Tibial nerve (tissue), 3 donors: ENCODE data around the gene ZBTB37.

ENCODE experiments used
- POLR2A ChIP-seq, 2 donors: fragments of 450-650 bp; IDR thresholded peaks; one replicate each; pipeline ENCODE4 v1.6.1; 2017; ENCODE audit warnings: antibody characterized with exemption in 2 of 2, mild to moderate bottlenecking in 2 of 2, moderate library complexity in 2 of 2
- TF ChIP-seq, protein P1 (sequence below), 5 experiments: fragments of 200-600 bp in 3 of 5; fragments of 450-650 bp in 2 of 5; sonication (generic) in 3 of 5; IDR thresholded peaks; one replicate each; pipeline ENCODE4 v1.5.1; 2016 to 2019; ENCODE audit warnings: antibody characterized with exemption in 5 of 5, mild to moderate bottlenecking in 3 of 5, moderate library complexity in 2 of 5

DNA sequence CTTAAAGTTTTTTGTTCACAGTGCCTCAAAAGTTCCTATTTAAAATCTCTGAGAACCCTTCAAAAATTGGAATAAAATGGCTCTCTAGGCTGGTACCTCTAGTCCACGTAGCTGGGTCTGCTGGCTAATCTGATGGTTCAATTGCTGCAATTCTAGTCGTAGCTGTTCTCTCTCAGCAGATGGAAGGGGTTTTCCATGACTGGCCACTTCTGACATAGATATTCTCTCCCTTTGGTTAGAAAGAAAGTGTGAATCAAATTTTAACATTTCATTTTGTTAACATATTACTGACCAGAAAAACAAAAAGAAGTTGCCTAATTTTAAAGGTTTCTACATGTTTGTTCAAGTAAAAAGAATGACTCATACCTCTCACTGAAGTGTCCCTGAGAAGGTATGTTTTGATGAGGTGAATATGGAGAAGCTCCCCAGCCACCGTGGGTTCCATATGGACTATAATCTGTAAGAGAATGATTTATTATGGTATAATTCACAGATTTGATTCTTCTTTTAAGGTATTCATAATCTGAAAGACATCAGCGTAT is 78.3 kb downstream of the ZBTB37 start:
- TF ChIP-seq, protein P1, sequence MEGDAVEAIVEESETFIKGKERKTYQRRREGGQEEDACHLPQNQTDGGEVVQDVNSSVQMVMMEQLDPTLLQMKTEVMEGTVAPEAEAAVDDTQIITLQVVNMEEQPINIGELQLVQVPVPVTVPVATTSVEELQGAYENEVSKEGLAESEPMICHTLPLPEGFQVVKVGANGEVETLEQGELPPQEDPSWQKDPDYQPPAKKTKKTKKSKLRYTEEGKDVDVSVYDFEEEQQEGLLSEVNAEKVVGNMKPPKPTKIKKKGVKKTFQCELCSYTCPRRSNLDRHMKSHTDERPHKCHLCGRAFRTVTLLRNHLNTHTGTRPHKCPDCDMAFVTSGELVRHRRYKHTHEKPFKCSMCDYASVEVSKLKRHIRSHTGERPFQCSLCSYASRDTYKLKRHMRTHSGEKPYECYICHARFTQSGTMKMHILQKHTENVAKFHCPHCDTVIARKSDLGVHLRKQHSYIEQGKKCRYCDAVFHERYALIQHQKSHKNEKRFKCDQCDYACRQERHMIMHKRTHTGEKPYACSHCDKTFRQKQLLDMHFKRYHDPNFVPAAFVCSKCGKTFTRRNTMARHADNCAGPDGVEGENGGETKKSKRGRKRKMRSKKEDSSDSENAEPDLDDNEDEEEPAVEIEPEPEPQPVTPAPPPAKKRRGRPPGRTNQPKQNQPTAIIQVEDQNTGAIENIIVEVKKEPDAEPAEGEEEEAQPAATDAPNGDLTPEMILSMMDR (IDR thresholded peaks at IDR 0.05), result no peak
- no peak for TF ChIP-seq POLR2A (IDR thresholded peaks at IDR 0.05)
